Tibial artery (tissue), 4 donors: ENCODE measurements around the gene TMEM109.

Source experiments
- DNase-seq, 2 donors: peaks; one replicate each; pipeline ENCODE4 v3.0.0-alpha.2; 2019
- H3K27ac ChIP-seq, 2 donors: fragments of 200-600 bp; sonication (generic) in 1 of 2; 1 replicate in 1 of 2; 2 replicates in 1 of 2; pipeline ENCODE4 v1.5.1; 2018 to 2019; ENCODE audit warnings: mild to moderate bottlenecking in 1 of 2
- H3K27me3 ChIP-seq, 2 donors: fragments of 200-600 bp; sonication (generic) in 1 of 2; one replicate each; pipeline versions ENCODE4 v1.5.1 to v1.6.0; 2016 to 2019
- H3K36me3 ChIP-seq, 3 donors: fragments of 200-600 bp; sonication (generic) in 2 of 3; one replicate each; pipeline ENCODE4 v1.5.1; 2016 to 2019; ENCODE audit warnings: mild to moderate bottlenecking in 2 of 3
- H3K4me1 ChIP-seq, 4 donors: fragments of 200-600 bp; sonication (generic) in 2 of 4; 1 replicate in 3 of 4; 2 replicates in 1 of 4; pipeline ENCODE4 v1.5.1; 2016 to 2019
- H3K4me3 ChIP-seq, 2 donors: fragments of 200-600 bp; sonication (generic) in 1 of 2; 1 replicate in 1 of 2; 2 replicates in 1 of 2; pipeline ENCODE4 v1.5.1; 2018 to 2019; ENCODE audit warnings: mild to moderate bottlenecking in 2 of 2
- H3K9me3 ChIP-seq, 3 donors: fragments of 200-600 bp; sonication (generic) in 1 of 3; one replicate each; pipeline ENCODE4 v1.5.1; 2016 to 2019
- CTCF ChIP-seq, 2 experiments: fragments of 200-600 bp in 1 of 2; fragments of 450-650 bp in 1 of 2; IDR thresholded peaks; one replicate each; pipeline ENCODE4 v1.5.1; 2017 to 2019; ENCODE audit warnings: antibody characterized with exemption in 2 of 2, mild to moderate bottlenecking in 1 of 2, moderate library complexity in 1 of 2
- intact Hi-C: fragments of 100-400 bp; cut with DNase I; formaldehyde crosslinking; loops from one replicate; pipeline ENCODE4 v1.15.0; 2023; ENCODE audit warnings: low total_unique reads

Gene TMEM109

GRCh38 chr11:60923326-60923725 is 9.4 kb downstream of the TMEM109 start:
- TF ChIP-seq CTCF (IDR thresholded peaks at IDR 0.05): no peak
- Histone ChIP-seq H3K4me1 (peaks cover 0 to 37% (median 20%) of the 10 kb centered on the region in 4 donors), H3K36me3 (peaks cover 35 to 40% (median 38%) of the 10 kb centered on the region in 3 donors), H3K27me3 (peaks cover 0 to 31% of the 10 kb centered on the region in 2 donors), H3K9me3 (no peaks in the 10 kb centered on the region), H3K4me3 (no peak overlapping the region), H3K27ac (no peak overlapping the region)
- intact Hi-C loops: loop anchor here (10.0 kb wide), 1 partner anchor 201 kb away; no protein-coding TSS in a partner anchor
- DNase-seq: no peak

- H3K27ac ChIP-seq: no peak overlapping the region
- H3K27me3 ChIP-seq: peaks cover 0 to 31% of the 10 kb centered on the region in 2 donors
- no peak overlapping the region for H3K4me3 ChIP-seq
Measured at GRCh38 chr11:60923800-60924109, 9.8 kb downstream of the TMEM109 start.

GRCh38 chr11:60924110-60924905 is 10.3 kb downstream of the TMEM109 start, which contains the start of gene TMEM132A:
TSS of gene TMEM132A (plus strand) at chr11:60924460. CDS start at chr11:60924634, 174 bp downstream.
- TF ChIP-seq CTCF (IDR thresholded peaks at IDR 0.05): no peak
- Histone ChIP-seq H3K4me3 (peak within 1 kb of the TSS; percentile 52 to 70), H3K27ac (no peak within 1 kb of the TSS), H3K9me3 (no peaks in the 10 kb centered on the region), H3K27me3 (peaks cover 0 to 31% of the 10 kb centered on the region in 2 donors), H3K4me1 (peaks cover 0 to 29% (median 20%) of the 10 kb centered on the region in 4 donors), H3K36me3 (peaks cover 35 to 40% (median 38%) of the 10 kb centered on the region in 3 donors)
- no peak for DNase-seq
- intact Hi-C loops: loop anchor here (10.0 kb wide), 1 partner anchor 200 kb away; no protein-coding TSS in a partner anchor

More at GRCh38 chr11:60923800-60924109, 9.8 kb downstream of the TMEM109 start:
- no peaks in the 10 kb centered on the region for H3K9me3 ChIP-seq
- intact Hi-C loops: loop anchor here (10.0 kb wide), 1 partner anchor 201 kb away; no protein-coding TSS in a partner anchor
- DNase-seq: no peak
- no peak for TF ChIP-seq CTCF (IDR thresholded peaks at IDR 0.05)
- peaks cover 0 to 34% (median 20%) of the 10 kb centered on the region in 4 donors for H3K4me1 ChIP-seq
- H3K36me3 ChIP-seq: peaks cover 35 to 40% (median 38%) of the 10 kb centered on the region in 3 donors

GRCh38 chr11:60924906-60925853 is 11.2 kb downstream of the TMEM109 start:
- no peak overlapping the region for H3K27ac ChIP-seq
- H3K4me3 ChIP-seq: peak overlapping the region; percentile 52 to 70
- intact Hi-C loops: loop anchor here (10.0 kb wide), 1 partner anchor 200 kb away; no protein-coding TSS in a partner anchor
- no peak for TF ChIP-seq CTCF (IDR thresholded peaks at IDR 0.05)
- H3K36me3 ChIP-seq: peaks cover 29 to 33% (median 32%) of the 10 kb centered on the region in 3 donors
- no peaks in the 10 kb centered on the region for H3K9me3 ChIP-seq
- H3K4me1 ChIP-seq: peaks cover 0 to 21% (median 18%) of the 10 kb centered on the region in 4 donors
- peaks cover 0 to 31% of the 10 kb centered on the region in 2 donors for H3K27me3 ChIP-seq
- DNase-seq: no peak

GRCh38 chr11:60925868-60926267 is 11.9 kb downstream of the TMEM109 start:
- Histone ChIP-seq H3K9me3 (no peaks in the 10 kb centered on the region), H3K27ac (no peak overlapping the region), H3K4me3 (no peak overlapping the region), H3K27me3 (peaks cover 0 to 31% of the 10 kb centered on the region in 2 donors), H3K4me1 (peaks cover 0 to 21% (median 18%) of the 10 kb centered on the region in 4 donors), H3K36me3 (peaks cover 22 to 26% (median 25%) of the 10 kb centered on the region in 3 donors)
- DNase-seq: no peak
- intact Hi-C loops: loop anchor here (10.0 kb wide), 1 partner anchor 199 kb away; no protein-coding TSS in a partner anchor
- no peak for TF ChIP-seq CTCF (IDR thresholded peaks at IDR 0.05)
